Cardiac fibroblast (primary cell): ENCODE measurements around the gene GPAT3.
A peak's percentile ranks its signal among the peaks of the same experiment; 100 is the strongest.
"Not testable (repeated sequence)": the region's sequence is repeated elsewhere in the genome, so short reads cannot be mapped to it uniquely, and the experiment has no call there.

Experiments used
- DNase-seq, 2 donors: peaks; one replicate each; pipeline versions ENCODE4 v3.0.0 to v3.0.0-alpha.2; 2010; ENCODE audit warnings: low read depth in 2 of 2
- H3K4me3 ChIP-seq, 2 donors: replicated peaks in 1 of 2; 1 replicate in 1 of 2; 2 replicates in 1 of 2; pipeline ENCODE4 v1.5.1; 2011; ENCODE audit warnings: low read depth in 2 of 2, low read length in 2 of 2, mild to moderate bottlenecking in 2 of 2, moderate library complexity in 1 of 2
- CTCF ChIP-seq: IDR thresholded peaks from one replicate; pipeline ENCODE4 v1.5.1; 2011; ENCODE audit warnings: low read depth, mild to moderate bottlenecking, low read length, inconsistent platforms

The GPAT3 gene

GRCh38 chr4:83561381-83561780 is 25.5 kb downstream of the GPAT3 start:
- DNase-seq: peak; percentile 40 to 56
- no peak for TF ChIP-seq CTCF
- H3K4me3 ChIP-seq: no peak overlapping the region

GRCh38 chr4:83563998-83564397 is 28.1 kb downstream of the GPAT3 start:
- no peak for DNase-seq
- TF ChIP-seq CTCF: no peak
- H3K4me3 ChIP-seq: no peak overlapping the region

- DNase-seq: peak in 1 of 2 donors; percentile 9
- no peak overlapping the region for H3K4me3 ChIP-seq
- no peak for TF ChIP-seq CTCF
These were observed 32.2 kb downstream of the GPAT3 start for GRCh38 chr4:83568062-83568461.

GRCh38 chr4:83569429-83569828 is 33.5 kb downstream of the GPAT3 start:
- DNase-seq: no peak
- TF ChIP-seq CTCF: no peak
- no peak overlapping the region for H3K4me3 ChIP-seq

GRCh38 chr4:83569987-83570386 is 34.1 kb downstream of the GPAT3 start:
- no peak for TF ChIP-seq CTCF
- no peak overlapping the region for H3K4me3 ChIP-seq
- no peak for DNase-seq

GRCh38 chr4:83572848-83573247 is 36.9 kb downstream of the GPAT3 start:
- no peak for DNase-seq
- no peak overlapping the region for H3K4me3 ChIP-seq
- no peak for TF ChIP-seq CTCF

GRCh38 chr4:83574247-83574646 is 38.3 kb downstream of the GPAT3 start:
- TF ChIP-seq CTCF: no peak
- no peak for DNase-seq
- no peak overlapping the region for H3K4me3 ChIP-seq

GRCh38 chr4:83576237-83576636 is 40.3 kb downstream of the GPAT3 start:
- not testable (repeated sequence) for DNase-seq, H3K4me3 ChIP-seq
